K562 (cell line): ENCODE results near the gene CRPPA. TPM values are rescaled to one million over a fixed set of nuclear protein-coding genes. Genes with fewer than 3 reads are reported as not detected.

Experiments
- CBX1 ChIP-seq: sonication (generic); IDR thresholded peaks from 2 replicates; pipeline ENCODE4 v1.6.1; 2016; ENCODE audit warnings: antibody characterized with exemption, low read depth, mild to moderate bottlenecking
- HCFC1 ChIP-seq: IDR thresholded peaks from 2 replicates; pipeline ENCODE4 v1.6.1; 2012; ENCODE audit warnings: low read depth, low read length, improper control_type of control experiment
- MEIS2 ChIP-seq: fragments of 450-650 bp; IDR thresholded peaks from 2 replicates; pipeline ENCODE4 v1.6.1; 2014; ENCODE audit warnings: mild to moderate bottlenecking; ENCODE audit not compliant: partially characterized antibody
- NONO ChIP-seq, 2 experiments: fragments of 200-400 bp in 1 of 2; fragments of 450-650 bp in 1 of 2; formaldehyde crosslinking in 1 of 2; IDR thresholded peaks; 2 replicates each; pipeline ENCODE4 v1.6.1; 2017; ENCODE audit warnings: low read depth in 2 of 2, mild to moderate bottlenecking in 2 of 2, moderate library complexity in 2 of 2, low read length in 1 of 2
- NR2C2 ChIP-seq, 2 experiments: fragments of 200-800 bp in 1 of 2; sonication (Bioruptor generic) in 1 of 2; sonication (generic) in 1 of 2; formaldehyde crosslinking in 1 of 2; IDR thresholded peaks; 2 replicates each; pipeline versions ENCODE4 v1.6.1 to v1.8.0; 2016 to 2022; ENCODE audit warnings: mild to moderate bottlenecking in 1 of 2, missing compliant biosample characterization in 1 of 2, missing genetic modification characterization in 1 of 2, missing genetic modification reagents in 1 of 2
- POLR2AphosphoS2 ChIP-seq: IDR thresholded peaks from 2 replicates; pipeline ENCODE4 v1.6.1; 2012; ENCODE audit warnings: low read length, improper control_type of control experiment
- RUNX1 ChIP-seq: sonication (generic); IDR thresholded peaks from 2 replicates; pipeline ENCODE4 v1.6.1; 2016; ENCODE audit warnings: antibody characterized with exemption, low read depth
- SNRNP70 ChIP-seq: fragments of 200-400 bp; formaldehyde crosslinking; optimal IDR thresholded peaks from 2 replicates; pipeline ENCODE3; 2017; ENCODE audit warnings: low read depth, low read length
- SRSF3 ChIP-seq: fragments of 200-400 bp; formaldehyde crosslinking; IDR thresholded peaks from 2 replicates; pipeline ENCODE4 v1.6.1; 2016; ENCODE audit warnings: mild to moderate bottlenecking, low read length, moderate library complexity; ENCODE audit not compliant: insufficient read depth
- ZNF124 ChIP-seq: sonication (generic); formaldehyde crosslinking; IDR thresholded peaks from 2 replicates; pipeline ENCODE4 v1.8.1; 2022; ENCODE audit warnings: missing genetic modification reagents
- ZNF263 ChIP-seq: sonication (generic); formaldehyde crosslinking; IDR thresholded peaks from 2 replicates; pipeline ENCODE4 v1.8.0; 2022; ENCODE audit warnings: mild to moderate bottlenecking, missing genetic modification reagents, borderline replicate concordance
- ZNF507 ChIP-seq: conservative IDR thresholded peaks from 2 replicates; pipeline ENCODE4 v1.6.1; 2017; ENCODE audit warnings: missing genetic modification characterization, missing compliant biosample characterization
- ZNF778 ChIP-seq: fragments of 450-650 bp; formaldehyde crosslinking; IDR thresholded peaks from 2 replicates; pipeline ENCODE4 v1.4.0; 2020; ENCODE audit warnings: mild to moderate bottlenecking, moderate library complexity
- polyA plus RNA-seq, 8 experiments: library from polyadenylated mRNA; depleted of rRNA in 4 of 8; stranded (reverse) in 5 of 8; unstranded in 3 of 8; fragments of >200 nt; fragmentation: Nextera tagmentation in 2 of 8; fragmentation: Illumina TruSeq in 1 of 8; extraction: Ambion mirVana in 2 of 8; extraction: Trizol in 1 of 8; gene quantifications; 2 replicates each; pipeline versions ENCODE4 v1.2.1 to v1.2.3, GENCODE V29; 2011 to 2014; ENCODE audit warnings: inconsistent platforms in 1 of 8, missing spikeins in 1 of 8
- total RNA-seq, 7 experiments: library from RNA; depleted of rRNA in 6 of 7; stranded (reverse); fragments of >200 nt in 6 of 7; fragmentation: Illumina TruSeq in 2 of 7; extraction: Trizol in 2 of 7; gene quantifications; 2 replicates each; pipeline versions ENCODE4 v1.2.1 to v1.2.3, GENCODE V29; 2011 to 2021; ENCODE audit warnings: low replicate concordance in 1 of 7
- TF ChIP-seq, protein P1 (sequence below): fragments of 450-650 bp; formaldehyde crosslinking; IDR thresholded peaks from 2 replicates; pipeline ENCODE4 v1.4.0; 2020; ENCODE audit warnings: mild to moderate bottlenecking
- TF ChIP-seq, protein P2 (sequence below): fragments of 450-650 bp; IDR thresholded peaks from 2 replicates; pipeline ENCODE4 v1.6.1; 2017; ENCODE audit warnings: antibody characterized with exemption
- TF ChIP-seq, protein P3 (sequence below): fragments of 450-650 bp; IDR thresholded peaks from 2 replicates; pipeline ENCODE4 v1.6.1; 2014; ENCODE audit warnings: low read depth, mild to moderate bottlenecking, moderate library complexity, borderline replicate concordance
- TF ChIP-seq, protein P4 (sequence below): fragments of 250-450 bp; sonication (Bioruptor Pico); IDR thresholded peaks from 2 replicates; pipeline ENCODE4 v1.4.0; 2020; ENCODE audit warnings: mild to moderate bottlenecking, moderate library complexity

Gene CRPPA
- total and polyA plus RNA-seq, 9 of the 15 experiments (the other 6 are each of a cell fraction or from before 2014, with no cell fraction given), result 3.9 to 14.4 (median 7.8) TPM

DNA sequence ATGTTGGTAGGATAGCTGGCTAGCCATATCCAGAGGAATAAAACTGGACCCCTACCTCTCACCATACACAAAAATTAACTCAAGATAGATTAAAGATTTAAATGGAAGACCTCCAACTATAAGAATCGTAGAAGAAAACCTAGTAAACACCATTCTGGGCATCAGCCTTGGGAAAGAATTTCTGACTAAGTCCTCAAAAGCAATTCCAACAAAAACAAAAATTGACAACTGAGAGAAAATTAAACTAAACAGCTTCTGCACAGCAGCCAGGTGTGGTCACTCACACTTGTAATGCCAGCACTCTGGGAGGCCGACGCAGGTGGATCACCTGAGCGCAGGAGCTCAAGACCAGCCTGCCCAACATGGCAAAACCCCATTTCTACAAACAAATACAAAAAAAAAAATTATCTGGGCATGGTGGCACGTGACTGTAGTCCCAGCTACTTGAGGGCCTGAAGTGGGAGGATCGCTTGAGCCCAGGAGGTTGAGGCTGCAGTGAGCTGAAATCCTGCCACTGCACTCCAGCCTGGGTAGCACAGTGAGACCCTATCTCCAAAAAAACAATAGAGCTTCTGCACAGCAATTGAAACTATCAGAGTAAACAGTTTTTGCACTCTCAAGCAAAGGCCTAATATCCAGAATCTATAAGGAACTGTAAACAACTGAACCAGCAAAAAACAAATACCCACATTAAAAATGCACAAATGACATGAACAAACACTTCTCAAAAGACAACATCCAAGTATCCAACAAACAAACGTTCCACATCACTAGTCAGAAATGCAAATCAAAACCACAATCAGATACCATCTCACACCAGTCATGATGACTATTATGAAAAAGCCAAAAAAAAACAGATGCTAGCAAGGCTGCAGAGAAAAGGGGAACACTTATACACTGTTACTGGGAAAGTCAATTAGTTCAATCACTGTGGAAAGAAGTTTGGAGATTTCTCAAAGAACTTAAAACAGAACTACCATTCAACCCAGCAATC, 4.8 kb downstream of the CRPPA start (continued):
- TF ChIP-seq MEIS2, result peak; percentile 24
- no peak for TF ChIP-seq ZNF124
- TF ChIP-seq SRSF3, result no peak
- TF ChIP-seq RUNX1, result no peak
- no peak for TF ChIP-seq ZNF263
- TF ChIP-seq, protein P1, sequence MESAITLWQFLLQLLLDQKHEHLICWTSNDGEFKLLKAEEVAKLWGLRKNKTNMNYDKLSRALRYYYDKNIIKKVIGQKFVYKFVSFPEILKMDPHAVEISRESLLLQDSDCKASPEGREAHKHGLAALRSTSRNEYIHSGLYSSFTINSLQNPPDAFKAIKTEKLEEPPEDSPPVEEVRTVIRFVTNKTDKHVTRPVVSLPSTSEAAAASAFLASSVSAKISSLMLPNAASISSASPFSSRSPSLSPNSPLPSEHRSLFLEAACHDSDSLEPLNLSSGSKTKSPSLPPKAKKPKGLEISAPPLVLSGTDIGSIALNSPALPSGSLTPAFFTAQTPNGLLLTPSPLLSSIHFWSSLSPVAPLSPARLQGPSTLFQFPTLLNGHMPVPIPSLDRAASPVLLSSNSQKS, result no peak
- TF ChIP-seq SNRNP70, result no peak
- TF ChIP-seq HCFC1, result no peak
- TF ChIP-seq CBX1, result 0 out of 2 replicates have a peak, but pooled peaks have one; percentile 13
- TF ChIP-seq, protein P2, sequence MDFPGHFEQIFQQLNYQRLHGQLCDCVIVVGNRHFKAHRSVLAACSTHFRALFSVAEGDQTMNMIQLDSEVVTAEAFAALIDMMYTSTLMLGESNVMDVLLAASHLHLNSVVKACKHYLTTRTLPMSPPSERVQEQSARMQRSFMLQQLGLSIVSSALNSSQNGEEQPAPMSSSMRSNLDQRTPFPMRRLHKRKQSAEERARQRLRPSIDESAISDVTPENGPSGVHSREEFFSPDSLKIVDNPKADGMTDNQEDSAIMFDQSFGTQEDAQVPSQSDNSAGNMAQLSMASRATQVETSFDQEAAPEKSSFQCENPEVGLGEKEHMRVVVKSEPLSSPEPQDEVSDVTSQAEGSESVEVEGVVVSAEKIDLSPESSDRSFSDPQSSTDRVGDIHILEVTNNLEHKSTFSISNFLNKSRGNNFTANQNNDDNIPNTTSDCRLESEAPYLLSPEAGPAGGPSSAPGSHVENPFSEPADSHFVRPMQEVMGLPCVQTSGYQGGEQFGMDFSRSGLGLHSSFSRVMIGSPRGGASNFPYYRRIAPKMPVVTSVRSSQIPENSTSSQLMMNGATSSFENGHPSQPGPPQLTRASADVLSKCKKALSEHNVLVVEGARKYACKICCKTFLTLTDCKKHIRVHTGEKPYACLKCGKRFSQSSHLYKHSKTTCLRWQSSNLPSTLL, result no peak
- no peak for TF ChIP-seq POLR2AphosphoS2
- TF ChIP-seq, protein P3, sequence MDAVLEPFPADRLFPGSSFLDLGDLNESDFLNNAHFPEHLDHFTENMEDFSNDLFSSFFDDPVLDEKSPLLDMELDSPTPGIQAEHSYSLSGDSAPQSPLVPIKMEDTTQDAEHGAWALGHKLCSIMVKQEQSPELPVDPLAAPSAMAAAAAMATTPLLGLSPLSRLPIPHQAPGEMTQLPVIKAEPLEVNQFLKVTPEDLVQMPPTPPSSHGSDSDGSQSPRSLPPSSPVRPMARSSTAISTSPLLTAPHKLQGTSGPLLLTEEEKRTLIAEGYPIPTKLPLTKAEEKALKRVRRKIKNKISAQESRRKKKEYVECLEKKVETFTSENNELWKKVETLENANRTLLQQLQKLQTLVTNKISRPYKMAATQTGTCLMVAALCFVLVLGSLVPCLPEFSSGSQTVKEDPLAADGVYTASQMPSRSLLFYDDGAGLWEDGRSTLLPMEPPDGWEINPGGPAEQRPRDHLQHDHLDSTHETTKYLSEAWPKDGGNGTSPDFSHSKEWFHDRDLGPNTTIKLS, result no peak
- TF ChIP-seq NONO (IDR thresholded peaks at IDR 0.05; ENCODE audit: low read depth in 2 of 2, low read length in 1 of 2), result no peak
- TF ChIP-seq ZNF507 (tag), result no peak
- no peak for TF ChIP-seq NR2C2 (CRISPR knock-in tag; IDR thresholded peaks at IDR 0.05)
- TF ChIP-seq NR2C2 (tag; IDR thresholded peaks at IDR 0.05), result no peak
- TF ChIP-seq, protein P4, sequence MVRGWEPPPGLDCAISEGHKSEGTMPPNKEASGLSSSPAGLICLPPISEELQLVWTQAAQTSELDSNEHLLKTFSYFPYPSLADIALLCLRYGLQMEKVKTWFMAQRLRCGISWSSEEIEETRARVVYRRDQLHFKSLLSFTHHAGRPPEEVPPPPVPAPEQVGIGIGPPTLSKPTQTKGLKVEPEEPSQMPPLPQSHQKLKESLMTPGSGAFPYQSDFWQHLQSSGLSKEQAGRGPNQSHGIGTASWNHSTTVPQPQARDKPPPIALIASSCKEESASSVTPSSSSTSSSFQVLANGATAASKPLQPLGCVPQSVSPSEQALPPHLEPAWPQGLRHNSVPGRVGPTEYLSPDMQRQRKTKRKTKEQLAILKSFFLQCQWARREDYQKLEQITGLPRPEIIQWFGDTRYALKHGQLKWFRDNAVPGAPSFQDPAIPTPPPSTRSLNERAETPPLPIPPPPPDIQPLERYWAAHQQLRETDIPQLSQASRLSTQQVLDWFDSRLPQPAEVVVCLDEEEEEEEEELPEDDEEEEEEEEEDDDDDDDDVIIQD (CRISPR knock-in tag), result no peak
- no peak for TF ChIP-seq ZNF778 (CRISPR knock-in tag)
